Neural crest cell (in vitro differentiated cells): Measurements from ENCODE around the gene ZFC3H1. TPM values are rescaled to one million over a fixed set of nuclear protein-coding genes. Genes with fewer than 3 reads are reported as not detected.

Experiments
- DNase-seq: peaks from one replicate; pipeline ENCODE4 v3.0.0; 2021; ENCODE audit warnings: low read depth, mixed read lengths, low spot score
- H3K27ac Mint-ChIP-seq: one replicate; pipeline ENCODE4 v1.8.0; 2021; ENCODE audit warnings: mild to moderate bottlenecking, mixed read lengths; ENCODE audit not compliant: unreplicated experiment
- H3K27me3 Mint-ChIP-seq: 2 replicates; pipeline ENCODE4 v1.8.0; 2021; ENCODE audit warnings: low read depth, mild to moderate bottlenecking, mixed read lengths
- H3K36me3 Mint-ChIP-seq: 2 replicates; pipeline ENCODE4 v1.8.0; 2021; ENCODE audit warnings: low read depth, mild to moderate bottlenecking, mixed read lengths
- H3K4me1 Mint-ChIP-seq: 2 replicates; pipeline ENCODE4 v1.8.0; 2021; ENCODE audit warnings: mixed read lengths
- H3K4me3 Mint-ChIP-seq: one replicate; pipeline ENCODE4 v1.8.0; 2021; ENCODE audit warnings: mild to moderate bottlenecking, mixed read lengths
- H3K9me3 Mint-ChIP-seq: 2 replicates; pipeline ENCODE4 v1.8.0; 2021; ENCODE audit warnings: mixed read lengths
- CTCF ChIP-seq: fragments of 200-600 bp; sonication (generic); conservative IDR thresholded peaks from 2 replicates; pipeline ENCODE4 v1.5.0; 2021; ENCODE audit warnings: antibody characterized with exemption, mild to moderate bottlenecking
- total RNA-seq: library from RNA; stranded (reverse); gene quantifications from 2 replicates; pipeline ENCODE4 v1.2.1, GENCODE V29; 2021

ZFC3H1 gene
- total RNA-seq, 1 donor from 2014 or later = 40.5 TPM

DNA sequence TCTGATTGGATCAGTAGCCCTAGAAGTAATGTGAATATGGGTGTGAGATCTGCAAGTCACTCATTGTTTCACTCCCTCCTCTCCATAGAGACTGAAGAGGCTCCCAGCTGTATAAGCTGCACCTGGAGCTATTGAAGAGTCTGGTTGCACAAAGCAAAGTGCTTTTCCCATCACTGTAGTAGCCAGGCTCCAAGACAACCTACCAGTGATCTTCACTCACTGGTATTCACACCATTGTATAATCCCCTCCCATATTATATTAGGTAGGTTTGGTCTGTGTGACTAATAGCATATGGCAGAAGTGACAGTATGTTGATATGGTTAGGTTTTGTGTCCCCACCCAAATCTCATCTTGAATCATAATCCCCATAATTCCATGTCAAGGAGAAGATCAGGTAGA, 64.4 kb downstream of the ZFC3H1 start:
- no peak for TF ChIP-seq CTCF
- Mint-ChIP-seq H3K4me3 (no peak overlapping the region), H3K27ac (no peak overlapping the region), H3K36me3 (no peaks in the 10 kb centered on the region), H3K9me3 (no peaks in the 10 kb centered on the region), H3K27me3 (no peaks in the 10 kb centered on the region), H3K4me1 (peaks cover 6% of the 10 kb centered on the region)
- DNase-seq = no peak

GRCh38 chr12:71594214-71594948, 69.3 kb downstream of the ZFC3H1 start:
- Mint-ChIP-seq H3K36me3 (peaks cover under 1% of the 10 kb centered on the region), H3K27ac (no peak overlapping the region), H3K27me3 (no peaks in the 10 kb centered on the region), H3K4me1 (no peaks in the 10 kb centered on the region), H3K9me3 (no peaks in the 10 kb centered on the region), H3K4me3 (no peak overlapping the region)
- TF ChIP-seq CTCF = no peak
- no peak for DNase-seq

GRCh38 chr12:71592841-71593240, 70.8 kb downstream of the ZFC3H1 start:
- H3K27ac Mint-ChIP-seq = no peak overlapping the region
- peaks cover 3% of the 10 kb centered on the region for H3K9me3 Mint-ChIP-seq
- no peak for TF ChIP-seq CTCF
- no peaks in the 10 kb centered on the region for H3K27me3 Mint-ChIP-seq
- H3K4me3 Mint-ChIP-seq = no peak overlapping the region
- DNase-seq = no peak
- no peaks in the 10 kb centered on the region for H3K4me1 Mint-ChIP-seq
- peaks cover 2% of the 10 kb centered on the region for H3K36me3 Mint-ChIP-seq

GRCh38 chr12:71591601-71592000, 72.0 kb downstream of the ZFC3H1 start:
- no peak for DNase-seq
- H3K27ac Mint-ChIP-seq = no peak overlapping the region
- H3K36me3 Mint-ChIP-seq = peaks cover 2% of the 10 kb centered on the region

GRCh38 chr12:71589478-71589881, 74.2 kb downstream of the ZFC3H1 start:
- peaks cover 2% of the 10 kb centered on the region for H3K36me3 Mint-ChIP-seq
- H3K4me1 Mint-ChIP-seq = no peaks in the 10 kb centered on the region
- no peaks in the 10 kb centered on the region for H3K27me3 Mint-ChIP-seq
- no peak for TF ChIP-seq CTCF
- no peak overlapping the region for H3K4me3 Mint-ChIP-seq
- peaks cover 3% of the 10 kb centered on the region for H3K9me3 Mint-ChIP-seq
- DNase-seq = no peak
- no peak overlapping the region for H3K27ac Mint-ChIP-seq

More at GRCh38 chr12:71591601-71592000, 72.0 kb downstream of the ZFC3H1 start:
- TF ChIP-seq CTCF = no peak
- H3K4me3 Mint-ChIP-seq = no peak overlapping the region
- peaks cover 3% of the 10 kb centered on the region for H3K9me3 Mint-ChIP-seq
- no peaks in the 10 kb centered on the region for H3K27me3 Mint-ChIP-seq
- no peaks in the 10 kb centered on the region for H3K4me1 Mint-ChIP-seq
